Spinal cord (tissue), 10 donors: ENCODE measurements around the gene CCDC54. TPM values are rescaled to one million over a fixed set of nuclear protein-coding genes. Genes with fewer than 3 reads are reported as not detected.

ENCODE experiments used
- DNase-seq, 6 donors: peaks; one replicate each; pipeline versions ENCODE4 v3.0.0 to v3.0.0-alpha.2; 2013 to 2015; ENCODE audit warnings: low spot score in 6 of 6, low read depth in 4 of 6
- H3K27ac ChIP-seq: one replicate; pipeline ENCODE4 v1.5.1; 2013; ENCODE audit warnings: low read depth, low read length, control low read depth
- H3K27me3 ChIP-seq: one replicate; pipeline ENCODE4 v1.6.1; 2013; ENCODE audit warnings: low read length; ENCODE audit not compliant: control insufficient read depth, insufficient read depth
- H3K36me3 ChIP-seq: one replicate; pipeline ENCODE4 v1.6.1; 2013; ENCODE audit warnings: low read length; ENCODE audit not compliant: control insufficient read depth, insufficient read depth
- H3K4me1 ChIP-seq: one replicate; pipeline ENCODE4 v1.6.1; 2013; ENCODE audit warnings: low read length; ENCODE audit not compliant: control insufficient read depth, insufficient read depth
- H3K4me3 ChIP-seq: one replicate; pipeline ENCODE4 v1.5.1; 2013; ENCODE audit warnings: low read depth, low read length, control low read depth
- H3K9me3 ChIP-seq: one replicate; pipeline ENCODE4 v1.6.1; 2013; ENCODE audit warnings: low read length; ENCODE audit not compliant: control insufficient read depth, insufficient read depth
- WGBS: methylation state at CpG from one replicate; pipeline ENCODE4 v1.1.5; 2013; ENCODE audit warnings: missing lambda C conversion rate; ENCODE audit not compliant: insufficient coverage; 5-methylcytosine and 5-hydroxymethylcytosine counted together
- polyA plus RNA-seq, 2 donors: library from polyadenylated mRNA; unstranded; fragments of 120-200 nt; gene quantifications; one replicate each; pipeline ENCODE4 v1.2.1, GENCODE V29; 2013; ENCODE audit not compliant: insufficient read length in 2 of 2
- total RNA-seq, 2 donors: library from RNA; depleted of rRNA in 1 of 2; stranded (reverse); fragments of 120-200 nt in 1 of 2; fragments of >200 nt in 1 of 2; gene quantifications; one replicate each; pipeline versions ENCODE4 v1.2.3 to v1.2.4, GENCODE V29; 2013 to 2014
- donor health status: healthy.

The CCDC54 gene
- total and polyA plus RNA-seq, 4 donors = 0.30 TPM; not detected in 3

- Histone ChIP-seq H3K27ac (no peak overlapping the region), H3K9me3 (no peaks in the 10 kb centered on the region), H3K4me3 (no peak overlapping the region), H3K27me3 (no peaks in the 10 kb centered on the region), H3K36me3 (no peaks in the 10 kb centered on the region), H3K4me1 (no peaks in the 10 kb centered on the region)
- WGBS = no CpG with 5 or more reads among the region's 2 CpGs
- no peak for DNase-seq
Observed at GRCh38 chr3:107384428-107384827, 7.2 kb downstream of the CCDC54 start.

- Histone ChIP-seq H3K4me3 (no peak overlapping the region), H3K36me3 (no peaks in the 10 kb centered on the region), H3K9me3 (no peaks in the 10 kb centered on the region), H3K27me3 (no peaks in the 10 kb centered on the region), H3K4me1 (no peaks in the 10 kb centered on the region), H3K27ac (no peak overlapping the region)
- DNase-seq = peak in 1 of 6 donors; percentile 16
- WGBS = no CpG with 5 or more reads among the region's 2 CpGs
Observed at GRCh38 chr3:107384907-107385306, 7.7 kb downstream of the CCDC54 start.

- Histone ChIP-seq H3K9me3 (no peaks in the 10 kb centered on the region), H3K4me1 (no peaks in the 10 kb centered on the region), H3K4me3 (no peak overlapping the region), H3K27ac (no peak overlapping the region), H3K36me3 (no peaks in the 10 kb centered on the region), H3K27me3 (no peaks in the 10 kb centered on the region)
- DNase-seq = no peak
- WGBS = no CpG with 5 or more reads among the region's 3 CpGs
Observed at GRCh38 chr3:107387555-107387954, 10.3 kb downstream of the CCDC54 start.

- no peaks in the 10 kb centered on the region for H3K9me3 ChIP-seq
- no peak for DNase-seq
- no peaks in the 10 kb centered on the region for H3K4me1 ChIP-seq
- WGBS = 90% methylated on average over 2 of the region's 3 CpGs
- no peak overlapping the region for H3K27ac ChIP-seq
- H3K36me3 ChIP-seq = no peaks in the 10 kb centered on the region
- no peaks in the 10 kb centered on the region for H3K27me3 ChIP-seq
- no peak overlapping the region for H3K4me3 ChIP-seq
Observed at GRCh38 chr3:107392549-107393165, 15.4 kb downstream of the CCDC54 start.

GRCh38 chr3:107394502-107394901 is 17.3 kb downstream of the CCDC54 start:
- H3K36me3 ChIP-seq = no peaks in the 10 kb centered on the region
- no peaks in the 10 kb centered on the region for H3K9me3 ChIP-seq
- no peak for DNase-seq
- H3K4me1 ChIP-seq = no peaks in the 10 kb centered on the region
- no peaks in the 10 kb centered on the region for H3K27me3 ChIP-seq
- no peak overlapping the region for H3K4me3 ChIP-seq
- H3K27ac ChIP-seq = no peak overlapping the region
- no CpG with 5 or more reads among the region's 1 CpG for WGBS

- no peaks in the 10 kb centered on the region for H3K9me3 ChIP-seq
- no peaks in the 10 kb centered on the region for H3K4me1 ChIP-seq
- no CpG with 5 or more reads among the region's 2 CpGs for WGBS
- no peak overlapping the region for H3K27ac ChIP-seq
- no peaks in the 10 kb centered on the region for H3K36me3 ChIP-seq
- no peak overlapping the region for H3K4me3 ChIP-seq
- H3K27me3 ChIP-seq = no peaks in the 10 kb centered on the region
- peak in 1 of 6 donors; percentile 92 for DNase-seq
Observed at GRCh38 chr3:107395066-107395465, 17.8 kb downstream of the CCDC54 start.

- Histone ChIP-seq H3K27me3 (no peaks in the 10 kb centered on the region), H3K4me1 (no peaks in the 10 kb centered on the region)
- no CpG with 5 or more reads among the region's 1 CpG for WGBS
Observed at GRCh38 chr3:107401301-107401700, 24.1 kb downstream of the CCDC54 start.

GRCh38 chr3:107402214-107402613 is 25.0 kb downstream of the CCDC54 start:
- WGBS = 60% methylated on average over 1 of the region's 3 CpGs

More at GRCh38 chr3:107401301-107401700, 24.1 kb downstream of the CCDC54 start:
- Histone ChIP-seq H3K36me3 (no peaks in the 10 kb centered on the region), H3K4me3 (no peak overlapping the region), H3K9me3 (no peaks in the 10 kb centered on the region), H3K27ac (no peak overlapping the region)
- no peak for DNase-seq

GRCh38 chr3:107404727-107405469 is 27.7 kb downstream of the CCDC54 start:
- H3K9me3 ChIP-seq = peaks cover 7% of the 10 kb centered on the region
- H3K27ac ChIP-seq = no peak overlapping the region
- no peaks in the 10 kb centered on the region for H3K27me3 ChIP-seq
- H3K4me3 ChIP-seq = no peak overlapping the region
- no peaks in the 10 kb centered on the region for H3K4me1 ChIP-seq
- WGBS = no CpG with 5 or more reads among the region's 3 CpGs
- no peaks in the 10 kb centered on the region for H3K36me3 ChIP-seq
- no peak for DNase-seq

More at GRCh38 chr3:107402214-107402613, 25.0 kb downstream of the CCDC54 start:
- no peaks in the 10 kb centered on the region for H3K27me3 ChIP-seq
- H3K9me3 ChIP-seq = no peaks in the 10 kb centered on the region
- no peaks in the 10 kb centered on the region for H3K4me1 ChIP-seq
- H3K4me3 ChIP-seq = no peak overlapping the region
- DNase-seq = no peak
- H3K36me3 ChIP-seq = no peaks in the 10 kb centered on the region
- no peak overlapping the region for H3K27ac ChIP-seq

GRCh38 chr3:107407355-107407754 is 30.1 kb downstream of the CCDC54 start:
- H3K27ac ChIP-seq = no peak overlapping the region

More at GRCh38 chr3:107407355-107407754, 30.1 kb downstream of the CCDC54 start:
- Histone ChIP-seq H3K36me3 (no peaks in the 10 kb centered on the region), H3K4me3 (no peak overlapping the region), H3K4me1 (no peaks in the 10 kb centered on the region), H3K27me3 (no peaks in the 10 kb centered on the region), H3K9me3 (peaks cover 7% of the 10 kb centered on the region)
- WGBS = 86% methylated on average over 2 of the region's 2 CpGs
- DNase-seq = no peak
